Stimulated activated CD8-positive, alpha-beta memory T cell treated with anti-CD3 and anti-CD28 coated beads, Interleukin-7, amount 100 ng/mL, for 1 hour (primary cell): ENCODE data around the gene SHROOM3.

ENCODE experiments used
- DNase-seq, 2 donors: peaks; one replicate each; pipeline ENCODE4 v3.0.0-alpha.2; 2020; ENCODE audit warnings: low read depth in 2 of 2

SHROOM3 gene

GRCh38 chr4:76569706-76570105 is 134.7 kb downstream of the SHROOM3 start:
- no peak for DNase-seq

GRCh38 chr4:76570141-76570973 is 135.3 kb downstream of the SHROOM3 start:
- no peak for DNase-seq

- DNase-seq: no peak
These were observed 136.2 kb downstream of the SHROOM3 start for GRCh38 chr4:76571274-76571673.

GRCh38 chr4:76572224-76572623 is 137.2 kb downstream of the SHROOM3 start:
- no peak for DNase-seq

- DNase-seq: no peak
These were observed 141.8 kb downstream of the SHROOM3 start for GRCh38 chr4:76576824-76577223.

- no peak for DNase-seq
These were observed 143.1 kb downstream of the SHROOM3 start for GRCh38 chr4:76578002-76578560.

- no peak for DNase-seq
These were observed 144.8 kb downstream of the SHROOM3 start for GRCh38 chr4:76579596-76580375.

- no peak for DNase-seq
These were observed 146.3 kb downstream of the SHROOM3 start for GRCh38 chr4:76581077-76581962.

- DNase-seq: no peak
These were observed 147.2 kb downstream of the SHROOM3 start for GRCh38 chr4:76582074-76582816.

GRCh38 chr4:76582817-76583087 is 147.7 kb downstream of the SHROOM3 start:
- no peak for DNase-seq

GRCh38 chr4:76584241-76585152 is 149.5 kb downstream of the SHROOM3 start:
- DNase-seq: no peak

GRCh38 chr4:76585272-76585671 is 150.2 kb downstream of the SHROOM3 start:
- DNase-seq: no peak

GRCh38 chr4:76585897-76586360 is 150.9 kb downstream of the SHROOM3 start:
- no peak for DNase-seq

GRCh38 chr4:76588274-76588673 is 153.2 kb downstream of the SHROOM3 start:
- DNase-seq: no peak

- no peak for DNase-seq
These were observed 154.4 kb downstream of the SHROOM3 start for GRCh38 chr4:76589402-76589801.

GRCh38 chr4:76589872-76590797 is 155.1 kb downstream of the SHROOM3 start:
- no peak for DNase-seq

GRCh38 chr4:76590798-76591281 is 155.8 kb downstream of the SHROOM3 start:
- no peak for DNase-seq

- no peak for DNase-seq
These were observed 157.0 kb downstream of the SHROOM3 start for GRCh38 chr4:76591992-76592391.

GRCh38 chr4:76592460-76592859 is 157.4 kb downstream of the SHROOM3 start:
- no peak for DNase-seq
